ENCODE data around the gene ELL.

DNA sequence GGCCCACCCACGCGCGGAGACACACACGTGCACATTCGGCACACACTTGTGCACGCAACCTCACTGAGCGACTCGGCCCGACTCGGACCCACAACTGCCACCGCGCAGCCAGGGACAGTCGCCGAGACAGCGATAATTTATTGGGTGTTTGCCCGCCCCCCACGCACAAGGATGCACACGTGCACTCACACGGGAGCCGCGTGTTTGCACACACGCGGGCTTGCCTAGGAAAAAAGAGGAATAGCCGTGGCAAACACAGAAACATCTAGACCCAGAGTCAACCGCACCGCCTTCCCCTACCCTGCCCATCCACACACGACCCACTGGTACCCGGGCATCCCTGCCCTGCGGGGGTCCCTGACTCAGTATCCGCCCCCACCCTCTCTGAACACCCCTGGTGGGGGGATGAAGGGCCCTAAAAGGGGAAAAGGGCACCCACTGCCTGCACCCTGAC, 103.8 kb downstream of the ELL start:
- TF ChIP-seq CTCF (IDR thresholded peaks at IDR 0.05) = no peak
- no peak for TF ChIP-seq POLR2A (IDR thresholded peaks at IDR 0.05)

Measured in ovary (tissue), 3 donors.